Neutrophil (primary cell): ENCODE data around the gene KLF11.

Experiments
- H3K27ac ChIP-seq: fragments of 200-600 bp; sonication (generic); 2 replicates; pipeline ENCODE4 v1.5.1; 2016; ENCODE audit warnings: mild to moderate bottlenecking, moderate library complexity
- H3K27me3 ChIP-seq: fragments of 200-600 bp; sonication (generic); 2 replicates; pipeline ENCODE4 v1.6.0; 2016; ENCODE audit warnings: mild to moderate bottlenecking
- H3K36me3 ChIP-seq: fragments of 200-600 bp; sonication (generic); 2 replicates; pipeline ENCODE4 v1.5.1; 2017
- H3K4me1 ChIP-seq, 2 experiments: fragments of 200-600 bp in 1 of 2; sonication (generic) in 1 of 2; 1 replicate in 1 of 2; 2 replicates in 1 of 2; pipeline versions ENCODE4 v1.5.1 to v1.6.1; 2013 to 2016; ENCODE audit warnings: low read depth in 1 of 2, low read length in 1 of 2, mild to moderate bottlenecking in 1 of 2, moderate library complexity in 1 of 2; ENCODE audit not compliant: control insufficient read depth in 1 of 2, insufficient read depth in 1 of 2
- H3K4me3 ChIP-seq, 2 experiments: fragments of 200-600 bp in 1 of 2; sonication (generic) in 1 of 2; 1 replicate in 1 of 2; 2 replicates in 1 of 2; pipeline ENCODE4 v1.5.1; 2013 to 2016; ENCODE audit warnings: low read depth in 1 of 2, low read length in 1 of 2, mild to moderate bottlenecking in 1 of 2, moderate library complexity in 1 of 2
- H3K9me3 ChIP-seq: fragments of 200-600 bp; sonication (generic); 2 replicates; pipeline ENCODE4 v1.5.1; 2016
- CTCF ChIP-seq: fragments of 200-600 bp; sonication (generic); IDR thresholded peaks from 2 replicates; pipeline ENCODE4 v1.5.1; 2016; ENCODE audit warnings: antibody characterized with exemption

Gene KLF11

GRCh38 chr2:10034333-10035052, 8.9 kb upstream of the KLF11 start:
- no peaks in the 10 kb centered on the region for H3K36me3 ChIP-seq
- peaks cover under 1 to 12% of the 10 kb centered on the region in 2 experiments for H3K4me1 ChIP-seq
- no peak overlapping the region for H3K4me3 ChIP-seq
- no peak for TF ChIP-seq CTCF
- peaks cover 11% of the 10 kb centered on the region for H3K27me3 ChIP-seq
- H3K9me3 ChIP-seq = no peaks in the 10 kb centered on the region
- no peak overlapping the region for H3K27ac ChIP-seq

- Histone ChIP-seq H3K9me3 (no peaks in the 10 kb centered on the region), H3K27ac (no peak overlapping the region), H3K27me3 (peaks cover 16% of the 10 kb centered on the region), H3K36me3 (no peaks in the 10 kb centered on the region), H3K4me3 (no peak overlapping the region), H3K4me1 (peaks cover 0 to 6% of the 10 kb centered on the region in 2 experiments)
- TF ChIP-seq CTCF = no peak
Measured at GRCh38 chr2:10035053-10035422, 8.3 kb upstream of the KLF11 start.

- Histone ChIP-seq H3K36me3 (no peaks in the 10 kb centered on the region), H3K9me3 (no peaks in the 10 kb centered on the region), H3K4me1 (peaks cover 0 to 3% of the 10 kb centered on the region in 2 experiments), H3K4me3 (no peak overlapping the region), H3K27ac (no peak overlapping the region), H3K27me3 (peaks cover 21% of the 10 kb centered on the region)
- no peak for TF ChIP-seq CTCF
Measured at GRCh38 chr2:10035633-10036032, 7.7 kb upstream of the KLF11 start.

GRCh38 chr2:10036095-10036884, 7.1 kb upstream of the KLF11 start:
- Histone ChIP-seq H3K27me3 (peaks cover 28% of the 10 kb centered on the region), H3K27ac (no peak overlapping the region), H3K36me3 (no peaks in the 10 kb centered on the region), H3K4me3 (no peak overlapping the region), H3K9me3 (no peaks in the 10 kb centered on the region), H3K4me1 (peaks cover 0 to 3% of the 10 kb centered on the region in 2 experiments)
- TF ChIP-seq CTCF = no peak

- no peak for TF ChIP-seq CTCF
- Histone ChIP-seq H3K36me3 (no peaks in the 10 kb centered on the region), H3K4me1 (peaks cover 8 to 9% of the 10 kb centered on the region in 2 experiments), H3K9me3 (no peaks in the 10 kb centered on the region), H3K27me3 (peaks cover 45% of the 10 kb centered on the region), H3K4me3 (no peak overlapping the region), H3K27ac (no peak overlapping the region)
Measured at GRCh38 chr2:10038123-10038522, 5.2 kb upstream of the KLF11 start.
